Osteoblast (primary cell): Measurements from ENCODE around the gene ITGA2. TPM values are rescaled to one million over a fixed set of nuclear protein-coding genes. Genes with fewer than 3 reads are reported as not detected.

Experiments used
- DNase-seq: peaks from one replicate; pipeline ENCODE4 v3.0.0; 2011; ENCODE audit warnings: low spot score, mixed read lengths; ENCODE audit not compliant: insufficient read length; ENCODE audit errors: missing footprints
- H2AFZ ChIP-seq: 2 replicates; pipeline ENCODE4 v1.6.0; 2011; ENCODE audit warnings: mild to moderate bottlenecking, low read length
- H3K27ac ChIP-seq: 2 replicates; pipeline ENCODE4 v1.5.1; 2011; ENCODE audit warnings: mild to moderate bottlenecking, low read depth, low read length, moderate library complexity
- H3K27me3 ChIP-seq: 2 replicates; pipeline ENCODE4 v1.6.0; 2012; ENCODE audit warnings: mild to moderate bottlenecking, control low read depth, inconsistent platforms, low read length, moderate library complexity; ENCODE audit not compliant: insufficient read depth
- H3K36me3 ChIP-seq: 2 replicates; pipeline ENCODE4 v1.5.1; 2011; ENCODE audit warnings: mild to moderate bottlenecking, low read length, control low read depth, moderate library complexity; ENCODE audit not compliant: insufficient read depth
- H3K4me1 ChIP-seq: 2 replicates; pipeline ENCODE4 v1.5.1; 2011; ENCODE audit warnings: mild to moderate bottlenecking, low read length, control low read depth, moderate library complexity; ENCODE audit not compliant: insufficient read depth
- H3K4me2 ChIP-seq: 2 replicates; pipeline ENCODE4 v1.6.0; 2011; ENCODE audit warnings: mild to moderate bottlenecking, low read length; ENCODE audit not compliant: insufficient read depth
- H3K4me3 ChIP-seq: fragments of 200-600 bp; sonication (generic); 3 replicates; pipeline ENCODE4 v1.5.1; 2012; ENCODE audit warnings: mild to moderate bottlenecking, low read length, inconsistent platforms; ENCODE audit not compliant: insufficient read depth
- H3K79me2 ChIP-seq: 2 replicates; pipeline ENCODE4 v1.6.0; 2012; ENCODE audit warnings: mild to moderate bottlenecking, low read length, control low read depth, inconsistent platforms; ENCODE audit not compliant: insufficient read depth
- H3K9me3 ChIP-seq: 2 replicates; pipeline ENCODE4 v1.5.1; 2011; ENCODE audit warnings: low read depth, low read length, control low read depth
- H4K20me1 ChIP-seq: 2 replicates; pipeline ENCODE4 v1.6.0; 2012; ENCODE audit warnings: mild to moderate bottlenecking, low read length, control low read depth; ENCODE audit not compliant: insufficient read depth
- total RNA-seq: library from RNA; depleted of rRNA; stranded (reverse); fragments of >200 nt; gene quantifications from 2 replicates; pipeline ENCODE4 v1.2.3, GENCODE V29; 2012
- TF ChIP-seq, protein P1 (sequence below): IDR thresholded peaks from 2 replicates; pipeline ENCODE4 v1.5.1; 2011; ENCODE audit warnings: mild to moderate bottlenecking, low read depth, low read length, moderate library complexity; ENCODE audit errors: extremely low read depth

The ITGA2 gene
- total RNA-seq, 1 donor: 2.9 TPM

DNA sequence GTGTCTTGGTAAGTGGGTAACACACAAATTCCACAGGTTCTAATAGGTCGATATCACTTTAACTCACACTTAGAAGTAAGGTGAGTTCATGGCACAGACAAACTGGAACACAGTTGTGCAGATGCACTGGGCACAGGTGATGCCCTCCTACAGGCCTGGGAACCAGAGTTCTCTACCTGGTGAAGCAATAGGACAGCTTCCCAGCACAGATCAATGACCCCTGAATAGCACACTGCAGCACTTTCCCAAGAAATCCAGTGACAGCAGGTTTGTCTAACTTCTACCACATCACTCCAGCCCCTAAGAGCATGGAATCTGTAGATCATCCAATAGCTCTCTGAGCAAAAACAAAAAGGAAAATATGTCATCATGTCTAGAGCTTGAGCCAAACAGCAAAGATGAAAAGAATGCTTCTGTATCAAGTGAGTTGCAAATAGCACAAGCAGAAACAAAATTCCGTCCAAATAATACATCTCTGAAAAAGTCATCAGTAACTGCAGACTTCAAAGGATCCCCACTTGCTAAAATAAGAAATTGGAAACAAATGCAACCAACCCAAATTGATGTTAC, 86.9 kb downstream of the ITGA2 start:
- Histone ChIP-seq H4K20me1 (no peaks in the 10 kb centered on the region), H3K79me2 (no peaks in the 10 kb centered on the region), H3K27me3 (no peaks in the 10 kb centered on the region), H2AFZ (no peak overlapping the region), H3K27ac (no peak overlapping the region), H3K4me2 (no peak overlapping the region), H3K9me3 (no peaks in the 10 kb centered on the region), H3K4me1 (peaks cover 7% of the 10 kb centered on the region), H3K4me3 (no peak overlapping the region), H3K36me3 (peaks cover 8% of the 10 kb centered on the region)
- TF ChIP-seq, protein P1, sequence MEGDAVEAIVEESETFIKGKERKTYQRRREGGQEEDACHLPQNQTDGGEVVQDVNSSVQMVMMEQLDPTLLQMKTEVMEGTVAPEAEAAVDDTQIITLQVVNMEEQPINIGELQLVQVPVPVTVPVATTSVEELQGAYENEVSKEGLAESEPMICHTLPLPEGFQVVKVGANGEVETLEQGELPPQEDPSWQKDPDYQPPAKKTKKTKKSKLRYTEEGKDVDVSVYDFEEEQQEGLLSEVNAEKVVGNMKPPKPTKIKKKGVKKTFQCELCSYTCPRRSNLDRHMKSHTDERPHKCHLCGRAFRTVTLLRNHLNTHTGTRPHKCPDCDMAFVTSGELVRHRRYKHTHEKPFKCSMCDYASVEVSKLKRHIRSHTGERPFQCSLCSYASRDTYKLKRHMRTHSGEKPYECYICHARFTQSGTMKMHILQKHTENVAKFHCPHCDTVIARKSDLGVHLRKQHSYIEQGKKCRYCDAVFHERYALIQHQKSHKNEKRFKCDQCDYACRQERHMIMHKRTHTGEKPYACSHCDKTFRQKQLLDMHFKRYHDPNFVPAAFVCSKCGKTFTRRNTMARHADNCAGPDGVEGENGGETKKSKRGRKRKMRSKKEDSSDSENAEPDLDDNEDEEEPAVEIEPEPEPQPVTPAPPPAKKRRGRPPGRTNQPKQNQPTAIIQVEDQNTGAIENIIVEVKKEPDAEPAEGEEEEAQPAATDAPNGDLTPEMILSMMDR: no peak
- no peak for DNase-seq

DNA sequence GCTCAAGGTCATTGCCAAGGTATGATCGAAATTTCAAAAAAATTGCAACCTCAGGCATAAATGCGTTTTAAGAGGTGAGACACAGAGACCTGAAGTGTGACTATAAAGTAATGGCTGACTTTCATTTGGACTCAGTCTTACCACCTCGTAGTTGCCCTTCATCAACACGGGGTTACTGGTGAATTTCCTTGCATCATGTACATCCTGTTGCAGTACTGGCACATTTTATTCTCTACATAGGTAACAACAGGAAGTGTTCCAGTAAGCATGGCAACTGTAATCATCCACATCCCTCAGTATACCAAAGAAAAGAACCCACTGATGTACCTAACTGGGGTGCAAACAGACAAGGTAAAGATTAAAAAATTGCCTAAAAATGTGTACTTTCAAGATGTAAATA, 91.1 kb downstream of the ITGA2 start:
- no peak for DNase-seq
- no peaks in the 10 kb centered on the region for H3K27me3 ChIP-seq
- H3K9me3 ChIP-seq: no peaks in the 10 kb centered on the region
- H3K27ac ChIP-seq: no peak overlapping the region
- no peak overlapping the region for H2AFZ ChIP-seq
- H4K20me1 ChIP-seq: no peaks in the 10 kb centered on the region
- H3K4me2 ChIP-seq: no peak overlapping the region
- no peaks in the 10 kb centered on the region for H3K79me2 ChIP-seq
- H3K36me3 ChIP-seq: peaks cover 2% of the 10 kb centered on the region
- H3K4me3 ChIP-seq: no peak overlapping the region
- TF ChIP-seq, protein P1: no peak
- H3K4me1 ChIP-seq: no peaks in the 10 kb centered on the region

DNA sequence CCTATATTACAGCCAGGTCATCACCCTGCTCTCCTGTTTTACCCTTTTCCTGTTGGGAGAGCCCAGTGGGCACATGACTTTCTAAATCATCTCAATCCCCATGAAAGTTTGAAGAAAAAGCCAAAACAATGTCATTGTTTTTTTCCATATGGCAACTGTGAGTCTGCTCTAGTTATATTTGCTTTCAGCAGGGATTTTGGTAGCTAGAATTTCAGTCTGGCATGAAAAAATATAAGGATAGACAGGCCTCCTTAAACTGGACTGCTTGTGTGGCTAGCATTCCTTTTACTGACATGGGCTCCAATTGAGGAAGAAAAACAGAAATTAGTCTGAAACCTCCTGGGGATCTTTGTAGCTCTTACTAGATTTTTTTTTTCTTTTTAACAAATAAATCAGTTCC, 94.8 kb downstream of the ITGA2 start:
- H2AFZ ChIP-seq: no peak overlapping the region
- no peaks in the 10 kb centered on the region for H3K79me2 ChIP-seq
- no peak overlapping the region for H3K27ac ChIP-seq
- H3K9me3 ChIP-seq: no peaks in the 10 kb centered on the region
- TF ChIP-seq, protein P1: no peak
- no peak overlapping the region for H3K4me3 ChIP-seq
- H3K27me3 ChIP-seq: no peaks in the 10 kb centered on the region
- H3K4me2 ChIP-seq: no peak overlapping the region
- DNase-seq: no peak
- H3K36me3 ChIP-seq: no peaks in the 10 kb centered on the region
- no peaks in the 10 kb centered on the region for H3K4me1 ChIP-seq
- no peaks in the 10 kb centered on the region for H4K20me1 ChIP-seq

DNA sequence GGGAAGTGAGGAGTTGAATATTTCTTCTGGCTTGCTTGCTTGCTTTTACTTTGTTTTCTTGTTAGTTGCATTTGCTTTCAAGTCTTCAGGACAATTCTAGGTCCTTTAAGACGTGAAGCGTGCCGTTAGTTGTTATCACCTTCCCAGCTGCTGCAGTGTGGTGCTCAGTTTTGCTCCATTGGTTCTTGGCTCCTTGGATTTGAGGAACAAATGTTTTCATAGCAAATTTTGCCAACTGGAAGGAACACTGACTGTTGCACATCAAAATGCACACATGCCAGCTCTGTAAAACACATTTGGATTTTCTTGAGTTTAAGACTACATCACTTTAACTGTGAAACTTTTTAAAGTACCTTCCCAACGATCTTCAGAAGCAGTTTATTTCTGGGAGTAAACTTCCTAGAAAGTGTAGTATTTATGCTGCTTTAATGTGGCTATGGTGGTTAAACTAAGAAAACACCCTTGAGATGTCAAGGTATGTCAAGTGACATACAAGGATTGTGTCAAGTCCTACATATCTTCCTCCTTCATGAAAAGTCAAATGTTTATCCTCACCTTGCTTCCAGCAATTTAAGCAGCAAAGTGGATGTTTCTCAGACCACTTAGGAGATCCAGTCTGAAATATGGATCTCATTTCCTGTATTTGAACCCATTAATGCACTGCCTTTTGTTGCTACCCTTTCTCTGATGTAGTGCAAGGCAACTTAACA, 95.5 kb downstream of the ITGA2 start:
- Histone ChIP-seq H3K36me3 (no peaks in the 10 kb centered on the region), H3K4me3 (no peak overlapping the region), H3K4me1 (peaks cover 2% of the 10 kb centered on the region), H4K20me1 (no peaks in the 10 kb centered on the region), H3K9me3 (no peaks in the 10 kb centered on the region), H3K27me3 (no peaks in the 10 kb centered on the region), H3K4me2 (no peak overlapping the region), H2AFZ (peak overlapping the region; percentile 20), H3K27ac (no peak overlapping the region), H3K79me2 (no peaks in the 10 kb centered on the region)
- TF ChIP-seq, protein P1: no peak
- DNase-seq: no peak
